Inferior parietal cortex (tissue), 1 donor: Measurements from ENCODE around the gene TMIGD1.

Source experiments
- DNase-seq: peaks from one replicate; pipeline ENCODE4 v3.0.0-alpha.2; 2016; ENCODE audit errors: extremely low spot score

Gene TMIGD1

GRCh38 chr17:30290077-30290476, 43.8 kb downstream of the TMIGD1 start:
- DNase-seq: no peak

- no peak for DNase-seq
These were observed 54.7 kb downstream of the TMIGD1 start for GRCh38 chr17:30279156-30279555.

GRCh38 chr17:30278032-30278431, 55.8 kb downstream of the TMIGD1 start:
- DNase-seq: peak; percentile 9

- DNase-seq: no peak
These were observed 57.9 kb downstream of the TMIGD1 start for GRCh38 chr17:30275911-30276310.

- DNase-seq: no peak
These were observed 59.0 kb downstream of the TMIGD1 start for GRCh38 chr17:30274887-30275286.

GRCh38 chr17:30273373-30273772, 60.5 kb downstream of the TMIGD1 start:
- DNase-seq: no peak

- no peak for DNase-seq
These were observed 62.8 kb downstream of the TMIGD1 start for GRCh38 chr17:30271102-30271501.

GRCh38 chr17:30267625-30268024, 66.2 kb downstream of the TMIGD1 start:
- no peak for DNase-seq
